Uterus (tissue), 4 donors: ENCODE measurements around the gene HEXA. TPM values are rescaled to one million over a fixed set of nuclear protein-coding genes. Genes with fewer than 3 reads are reported as not detected.
"Not testable (repeated sequence)": the region's sequence is repeated elsewhere in the genome, so short reads cannot be mapped to it uniquely, and the experiment has no call there.

Experiments
- DNase-seq, 2 donors: peaks; one replicate each; pipeline ENCODE4 v3.0.0-alpha.2; 2019 to 2020
- H3K27ac ChIP-seq, 2 donors: fragments of 200-600 bp; sonication (generic); 1 replicate in 1 of 2; 2 replicates in 1 of 2; pipeline ENCODE4 v1.5.1; 2016 to 2018
- H3K27me3 ChIP-seq, 2 donors: fragments of 200-600 bp; sonication (generic); one replicate each; pipeline ENCODE4 v1.5.1; 2018 to 2019; ENCODE audit warnings: control low read depth in 1 of 2
- H3K36me3 ChIP-seq, 2 donors: fragments of 200-600 bp; sonication (generic); one replicate each; pipeline ENCODE4 v1.5.1; 2019; ENCODE audit warnings: control low read depth in 1 of 2
- H3K4me1 ChIP-seq, 2 donors: fragments of 200-600 bp; sonication (generic); one replicate each; pipeline ENCODE4 v1.5.1; 2018 to 2019; ENCODE audit warnings: control low read depth in 1 of 2
- H3K4me3 ChIP-seq, 2 donors: fragments of 200-600 bp; sonication (generic); 1 replicate in 1 of 2; 2 replicates in 1 of 2; pipeline ENCODE4 v1.5.1; 2018 to 2019; ENCODE audit warnings: mild to moderate bottlenecking in 1 of 2
- H3K9me3 ChIP-seq, 2 donors: fragments of 200-600 bp; sonication (generic); one replicate each; pipeline ENCODE4 v1.5.1; 2019; ENCODE audit warnings: control low read depth in 1 of 2
- CTCF ChIP-seq, 4 experiments: fragments of 200-600 bp in 2 of 4; fragments of 450-650 bp in 2 of 4; sonication (generic) in 2 of 4; IDR thresholded peaks; one replicate each; pipeline ENCODE4 v1.5.1; 2016 to 2019; ENCODE audit warnings: antibody characterized with exemption in 4 of 4, mild to moderate bottlenecking in 2 of 4, moderate library complexity in 1 of 4
- POLR2A ChIP-seq, 2 donors: fragments of 450-650 bp; IDR thresholded peaks; one replicate each; pipeline ENCODE4 v1.6.1; 2016; ENCODE audit warnings: antibody characterized with exemption in 2 of 2, mild to moderate bottlenecking in 1 of 2, moderate library complexity in 1 of 2
- intact Hi-C: fragments of 100-400 bp; cut with DNase I; formaldehyde crosslinking; loops from one replicate; pipeline ENCODE4 v1.15.1; 2023; ENCODE audit warnings: low total_unique reads
- total RNA-seq, 4 donors: library from RNA; depleted of rRNA in 3 of 4; stranded (reverse); fragments of >200 nt in 3 of 4; gene quantifications; one replicate each; pipeline versions ENCODE4 v1.1.0 to v1.2.4, GENCODE V29; 2014 to 2023
- donor health status: DM: yes; HTN: yes; CAD: no.

HEXA gene
- total RNA-seq, 4 donors from 2014 or later: 14.9 to 86.0 (median 52.9) TPM

- no peaks in the 10 kb centered on the region for H3K36me3 ChIP-seq
- no peaks in the 10 kb centered on the region for H3K27me3 ChIP-seq
- no peak for DNase-seq
- no peaks in the 10 kb centered on the region for H3K9me3 ChIP-seq
- H3K4me1 ChIP-seq: no peaks in the 10 kb centered on the region
- no peak overlapping the region for H3K27ac ChIP-seq
- TF ChIP-seq CTCF (IDR thresholded peaks at IDR 0.05): no peak
- TF ChIP-seq POLR2A (IDR thresholded peaks at IDR 0.05): no peak
- H3K4me3 ChIP-seq: no peak overlapping the region
- intact Hi-C loops: no loop called here
These were observed 28.5 kb upstream of the HEXA start for GRCh38 chr15:72404356-72404755.

- H3K27me3 ChIP-seq: no peaks in the 10 kb centered on the region
- no peak overlapping the region for H3K27ac ChIP-seq
- no peaks in the 10 kb centered on the region for H3K36me3 ChIP-seq
- DNase-seq: no peak
- intact Hi-C loops: no loop called here
- no peaks in the 10 kb centered on the region for H3K4me1 ChIP-seq
- TF ChIP-seq POLR2A (IDR thresholded peaks at IDR 0.05) (no peak), CTCF (IDR thresholded peaks at IDR 0.05) (no peak)
- H3K4me3 ChIP-seq: no peak overlapping the region
- no peaks in the 10 kb centered on the region for H3K9me3 ChIP-seq
These were observed 26.9 kb upstream of the HEXA start for GRCh38 chr15:72402726-72403125.

GRCh38 chr15:72398648-72399047 is 22.8 kb upstream of the HEXA start:
- Histone ChIP-seq H3K4me1 (no peaks in the 10 kb centered on the region), H3K4me3 (no peak overlapping the region), H3K9me3 (no peaks in the 10 kb centered on the region), H3K27ac (no peak overlapping the region), H3K27me3 (no peaks in the 10 kb centered on the region), H3K36me3 (no peaks in the 10 kb centered on the region)
- intact Hi-C loops: no loop called here
- TF ChIP-seq CTCF (IDR thresholded peaks at IDR 0.05) (no peak), POLR2A (IDR thresholded peaks at IDR 0.05) (no peak)
- no peak for DNase-seq

GRCh38 chr15:72397796-72398588 is 22.2 kb upstream of the HEXA start, which contains the start of gene TMEM202:
Gene TMEM202 (plus strand): TSS chr15:72398305. CDS start chr15:72398327, 22 bp downstream.
- Histone ChIP-seq H3K27me3 (no peaks in the 10 kb centered on the region), H3K27ac (no peak within 1 kb of the TSS), H3K4me3 (no peak within 1 kb of the TSS), H3K36me3 (no peaks in the 10 kb centered on the region), H3K9me3 (no peaks in the 10 kb centered on the region), H3K4me1 (no peaks in the 10 kb centered on the region)
- intact Hi-C loops: no loop called here
- DNase-seq: no peak
- TF ChIP-seq CTCF (IDR thresholded peaks at IDR 0.05): no peak
- TF ChIP-seq POLR2A (IDR thresholded peaks at IDR 0.05): no peak

- intact Hi-C loops, H3K27me3 ChIP-seq, H3K4me1 ChIP-seq, H3K4me3 ChIP-seq, DNase-seq, H3K36me3 ChIP-seq, H3K27ac ChIP-seq, H3K9me3 ChIP-seq: not testable (repeated sequence)
These were observed 20.5 kb upstream of the HEXA start for GRCh38 chr15:72396331-72396730.
